Measurements from ENCODE around the gene RSL1D1.
"Not testable (repeated sequence)": the region's sequence is repeated elsewhere in the genome, so short reads cannot be mapped to it uniquely, and the experiment has no call there.

Gene RSL1D1

GRCh38 chr16:11843861-11844260, 7.5 kb downstream of the RSL1D1 start:
- no peak for DNase-seq (ENCODE audit: low read depth in 3 of 3)

DNA sequence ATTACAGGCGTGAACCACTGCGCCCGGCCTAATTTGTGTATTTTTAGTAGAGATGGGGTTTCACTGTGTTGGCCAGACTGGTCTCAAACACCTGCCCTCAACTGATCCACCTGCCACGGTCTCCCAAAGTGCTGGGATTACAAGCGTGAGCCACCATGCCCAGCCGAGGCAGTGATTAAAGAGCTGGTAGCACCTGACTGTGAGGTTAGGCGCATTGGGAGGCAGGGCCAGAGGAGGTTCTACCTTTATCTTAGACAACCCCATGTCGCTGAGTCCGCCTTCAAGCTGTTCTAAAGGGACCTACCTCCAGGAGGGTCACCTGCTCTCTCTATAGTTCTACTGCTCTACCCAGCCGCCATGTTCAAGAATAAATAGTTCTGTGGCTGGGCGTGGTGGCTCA, 8.1 kb downstream of the RSL1D1 start:
- DNase-seq (ENCODE audit: low read depth in 3 of 3), result no peak

- no peak for DNase-seq (ENCODE audit: low read depth in 3 of 3)
Observed at GRCh38 chr16:11841026-11841425, 10.3 kb downstream of the RSL1D1 start.

DNA sequence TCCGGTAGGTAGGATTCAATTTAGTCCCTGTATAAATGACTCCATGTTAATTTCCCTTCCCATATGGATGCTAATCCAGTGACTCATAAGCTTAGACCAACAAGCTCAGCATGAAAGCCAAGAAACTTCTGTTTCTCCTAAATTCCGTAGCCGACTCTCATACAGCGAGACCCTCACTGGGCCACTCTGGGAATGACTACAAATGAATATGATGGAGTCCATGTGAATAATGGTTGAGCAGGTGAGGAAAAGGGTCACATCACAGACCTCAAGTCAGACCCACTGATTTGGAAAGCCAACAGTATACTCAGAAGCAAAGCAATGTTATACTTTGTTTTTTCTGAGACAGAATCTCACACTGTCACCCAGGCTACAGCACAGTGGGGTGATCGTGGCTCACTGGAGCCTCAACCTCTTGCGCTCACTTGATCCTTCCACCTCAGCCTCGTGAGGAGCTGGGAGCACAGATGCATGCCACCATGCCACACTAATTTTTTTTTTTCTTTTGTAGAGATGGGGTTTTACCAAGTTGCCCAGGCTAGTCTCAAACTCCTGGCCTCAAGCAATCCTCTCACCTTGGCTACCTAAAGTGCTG, 14.6 kb downstream of the RSL1D1 start:
- no peak for DNase-seq (ENCODE audit: low read depth in 3 of 3)

DNA sequence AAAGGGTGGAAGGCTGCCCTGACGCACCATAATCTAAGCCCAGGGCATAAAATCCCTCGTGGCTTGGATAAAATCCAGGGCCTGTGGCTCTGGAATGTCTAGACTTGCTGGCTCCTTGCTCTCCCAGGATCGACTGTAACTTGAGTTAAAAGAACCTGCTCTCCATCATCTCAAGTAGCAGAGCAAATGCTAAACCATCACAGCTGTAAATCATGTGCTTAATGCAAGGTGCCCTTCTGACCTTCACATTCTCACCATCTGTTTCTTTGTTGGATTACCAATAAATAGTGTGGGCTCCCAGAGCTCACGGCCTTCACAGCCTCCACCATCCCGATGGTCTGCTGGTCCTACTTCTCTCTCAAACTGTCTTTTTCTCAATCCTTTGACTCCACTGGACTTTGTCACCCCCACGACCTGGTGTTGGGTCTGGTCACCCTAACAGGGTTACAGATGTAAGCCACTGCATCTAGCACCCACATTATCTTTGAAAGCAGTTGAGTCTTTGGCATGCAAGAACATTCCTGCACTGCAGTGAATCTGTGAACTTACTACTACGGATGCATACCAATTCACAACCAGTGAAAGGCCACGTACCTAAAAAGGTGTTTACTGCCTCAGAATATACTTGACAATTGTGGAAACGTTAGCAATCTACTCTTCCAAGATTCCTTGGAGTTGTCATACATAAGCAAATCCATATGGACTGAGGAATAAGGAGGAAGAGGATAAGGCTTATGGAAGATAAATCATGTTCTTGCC, 15.3 kb downstream of the RSL1D1 start:
- no peak for DNase-seq (ENCODE audit: low read depth in 3 of 3)

GRCh38 chr16:11835309-11835708, 16.0 kb downstream of the RSL1D1 start:
- no peak for DNase-seq (ENCODE audit: low read depth in 3 of 3)

DNA sequence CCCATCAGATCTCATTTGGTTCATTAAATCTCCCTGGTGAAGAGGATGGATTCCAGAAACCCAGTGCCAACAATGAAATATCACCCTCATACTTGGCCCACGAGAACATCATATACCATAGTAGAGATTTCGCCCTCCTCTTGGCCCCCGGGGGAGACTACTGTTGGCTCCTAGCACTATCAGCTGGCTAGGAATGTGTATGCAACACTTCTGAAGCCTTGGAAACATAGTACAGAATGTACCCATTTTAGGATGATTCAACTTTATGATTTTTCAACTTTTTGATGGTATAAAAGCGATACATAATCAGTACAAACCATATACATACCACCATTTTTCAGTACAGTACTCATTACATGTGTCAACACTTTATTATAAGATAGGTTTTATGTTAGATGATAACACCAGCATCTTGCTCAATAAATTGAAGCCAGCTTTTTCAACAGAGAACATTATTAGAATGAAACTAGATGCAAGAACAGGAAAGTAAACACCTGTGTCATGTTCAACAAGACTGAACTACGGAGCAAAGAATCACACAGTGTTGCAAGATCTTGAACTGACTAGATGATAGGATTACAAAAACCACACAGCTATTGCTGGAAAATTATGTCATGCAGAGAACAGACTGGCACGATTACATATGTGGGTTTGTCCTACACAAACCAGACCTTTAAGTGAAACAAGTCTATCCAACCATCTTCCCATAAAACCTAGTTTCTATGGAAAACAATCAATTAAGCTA, 17.2 kb downstream of the RSL1D1 start:
- no peak for DNase-seq (ENCODE audit: low read depth in 3 of 3)

GRCh38 chr16:11828696-11829095, 22.6 kb downstream of the RSL1D1 start:
- DNase-seq (ENCODE audit: low read depth in 3 of 3), result no peak

DNA sequence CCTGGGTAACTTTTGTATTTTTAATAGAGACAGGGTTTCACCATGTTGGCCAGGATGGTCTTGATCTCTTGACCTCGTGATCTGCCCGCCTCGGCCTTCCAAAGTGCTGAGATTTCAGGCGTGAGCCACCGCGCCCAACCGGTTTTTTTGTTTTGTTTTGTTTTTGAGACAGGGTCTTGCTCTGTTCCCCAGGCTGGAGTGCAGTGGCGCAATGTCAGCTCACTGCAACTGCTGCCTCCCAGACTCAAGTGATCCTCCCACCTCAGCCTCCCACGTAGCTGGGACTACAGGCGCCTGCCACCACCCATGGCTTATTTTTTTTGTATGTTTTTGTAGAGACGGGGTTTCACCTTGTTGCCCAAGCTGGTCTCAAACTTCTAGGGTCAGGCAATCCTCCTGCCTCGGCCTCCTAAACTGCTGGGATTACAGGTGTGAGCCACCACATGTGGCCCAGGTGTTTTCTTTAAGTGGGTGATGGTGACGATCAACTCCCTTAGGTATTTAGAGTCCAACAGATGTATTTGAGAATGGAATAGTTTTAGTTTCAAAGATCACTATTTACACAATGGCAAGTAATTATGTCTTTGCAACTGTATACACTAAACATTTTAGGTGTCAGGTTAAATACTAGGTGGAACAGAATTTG, 25.7 kb downstream of the RSL1D1 start:
- not testable (repeated sequence) for DNase-seq (ENCODE audit: low read depth in 3 of 3)

GRCh38 chr16:11824362-11824761, 27.0 kb downstream of the RSL1D1 start:
- DNase-seq (ENCODE audit: low read depth in 3 of 3), result no peak

DNA sequence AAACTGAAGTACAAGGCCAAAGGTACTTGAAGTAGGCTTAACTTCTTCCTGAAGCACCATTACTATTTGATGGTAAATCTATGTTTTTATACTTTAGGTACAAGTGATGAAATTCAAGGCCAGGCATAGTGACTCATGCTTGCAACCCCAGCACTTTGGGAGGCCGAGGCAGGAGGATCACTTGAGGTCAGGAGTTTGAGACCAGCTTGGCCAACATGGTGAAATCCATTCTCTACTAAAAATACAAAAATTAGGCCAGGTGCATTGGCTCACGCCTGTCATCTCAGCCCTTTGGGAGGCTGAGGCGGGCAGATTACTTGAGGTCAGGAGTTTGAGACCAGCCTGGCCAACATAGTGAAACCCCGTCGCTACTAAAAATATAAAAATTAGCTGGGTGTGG, 27.7 kb downstream of the RSL1D1 start:
- DNase-seq (ENCODE audit: low read depth in 3 of 3), result not testable (repeated sequence)

- DNase-seq (ENCODE audit: low read depth in 3 of 3), result no peak
Observed at GRCh38 chr16:11819798-11820197, 31.5 kb downstream of the RSL1D1 start.

DNA sequence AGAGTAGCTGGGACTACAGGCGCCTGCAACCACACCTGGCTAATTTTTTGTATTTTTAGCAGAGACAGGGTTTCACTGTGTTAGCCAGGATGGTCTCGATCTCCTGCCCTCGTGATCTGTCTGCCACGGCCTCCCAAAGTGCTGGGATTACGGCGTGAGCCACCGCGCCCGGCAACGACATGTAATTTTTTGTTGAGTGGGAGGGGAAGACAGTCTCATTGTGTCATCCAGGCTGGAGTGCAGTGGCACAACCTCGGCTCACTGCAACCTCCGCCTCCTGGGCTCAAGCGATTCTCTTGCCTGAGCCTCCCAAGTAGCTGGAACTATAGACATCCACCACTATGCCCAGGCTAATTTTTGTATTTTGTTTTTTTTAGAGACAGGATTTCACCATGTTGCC, 32.4 kb downstream of the RSL1D1 start:
- not testable (repeated sequence) for DNase-seq (ENCODE audit: low read depth in 3 of 3)

DNA sequence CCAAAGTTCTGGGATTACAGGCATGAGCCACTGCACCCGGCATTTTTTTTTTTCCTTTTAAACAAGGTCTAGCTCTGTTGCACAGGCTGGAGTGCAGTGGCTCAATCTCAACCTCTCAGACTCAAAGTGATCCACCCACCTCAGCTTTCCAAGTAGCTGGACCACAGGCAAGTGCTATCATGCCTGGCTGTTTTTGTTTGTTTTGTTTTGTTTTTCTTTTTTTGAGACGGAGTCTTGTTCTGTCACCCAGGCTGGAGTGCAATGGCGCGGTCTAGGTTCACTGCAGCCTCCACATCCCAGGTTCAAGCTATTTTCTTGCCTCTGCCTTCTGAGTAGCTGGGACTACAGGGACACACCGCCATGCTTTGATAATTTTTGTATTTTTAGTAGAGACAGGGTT, 35.2 kb downstream of the RSL1D1 start:
- no peak for DNase-seq (ENCODE audit: low read depth in 3 of 3)

DNA sequence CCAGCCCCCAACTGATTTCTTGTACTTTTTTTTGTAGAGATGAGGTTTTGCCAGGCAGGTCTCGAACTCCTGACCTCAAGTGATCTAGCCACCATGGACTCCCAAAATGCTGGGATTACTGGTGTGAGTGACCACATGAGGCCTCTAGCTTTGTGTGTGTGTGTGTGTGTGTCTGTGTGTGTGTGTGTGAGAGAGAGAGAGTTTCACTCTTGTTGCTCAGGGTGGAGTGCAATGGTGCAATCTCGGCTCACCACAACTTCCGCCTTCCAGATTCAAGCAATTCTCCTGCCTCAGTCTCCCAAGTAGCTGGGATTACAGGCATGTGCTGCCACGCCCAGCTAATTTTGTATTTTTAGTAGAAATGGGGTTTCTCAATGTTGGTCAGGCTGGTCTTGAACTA, 36.5 kb downstream of the RSL1D1 start:
- DNase-seq (ENCODE audit: low read depth in 3 of 3), result not testable (repeated sequence)

GRCh38 chr16:11806721-11807120, 44.6 kb downstream of the RSL1D1 start:
- DNase-seq (ENCODE audit: low read depth in 3 of 3), result no peak

DNA sequence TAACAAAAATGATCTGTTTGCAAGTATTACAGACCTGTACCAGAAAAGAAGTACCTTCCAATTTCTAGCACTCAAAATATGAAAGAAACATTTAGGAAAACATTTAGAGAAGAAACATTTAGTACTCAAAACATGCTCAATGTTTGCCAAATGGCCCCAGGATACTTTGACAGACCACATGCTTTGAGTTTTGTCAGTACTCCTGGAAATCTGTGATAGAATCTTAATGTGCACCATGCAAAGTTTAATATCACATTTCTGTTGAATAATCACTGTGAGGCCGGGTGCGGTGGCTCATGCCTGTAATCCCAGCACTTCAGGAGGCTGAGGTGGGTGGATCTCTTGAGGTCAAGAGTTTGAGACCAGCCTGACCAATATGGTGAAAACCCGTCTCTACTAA, 45.8 kb downstream of the RSL1D1 start:
- DNase-seq (ENCODE audit: low read depth in 3 of 3), result no peak

GRCh38 chr16:11801481-11802021, 49.8 kb downstream of the RSL1D1 start:
- no peak for DNase-seq (ENCODE audit: low read depth in 3 of 3)

DNA sequence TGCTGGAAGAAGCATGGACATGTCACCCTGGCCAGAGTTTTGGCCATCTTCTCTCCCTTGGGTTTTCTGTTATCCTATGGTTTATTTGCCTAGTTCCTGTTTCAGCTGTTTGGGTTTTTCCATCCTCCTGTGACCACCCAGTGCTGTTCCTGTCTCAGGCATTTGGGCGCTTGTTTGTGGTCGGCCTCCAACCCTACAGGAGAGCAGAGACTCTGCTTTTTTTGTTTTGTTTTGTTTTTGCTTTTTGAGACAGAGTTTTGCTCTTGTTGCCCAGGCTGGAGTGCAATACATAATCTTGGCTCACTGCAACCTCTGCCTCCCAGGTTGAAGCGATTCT, 51.0 kb downstream of the RSL1D1 start:
- DNase-seq (ENCODE audit: low read depth in 3 of 3), result no peak

- DNase-seq (ENCODE audit: low read depth in 3 of 3), result peak in 1 of 3 experiments; percentile 10
Observed at GRCh38 chr16:11799509-11800381, 51.6 kb downstream of the RSL1D1 start.

DNA sequence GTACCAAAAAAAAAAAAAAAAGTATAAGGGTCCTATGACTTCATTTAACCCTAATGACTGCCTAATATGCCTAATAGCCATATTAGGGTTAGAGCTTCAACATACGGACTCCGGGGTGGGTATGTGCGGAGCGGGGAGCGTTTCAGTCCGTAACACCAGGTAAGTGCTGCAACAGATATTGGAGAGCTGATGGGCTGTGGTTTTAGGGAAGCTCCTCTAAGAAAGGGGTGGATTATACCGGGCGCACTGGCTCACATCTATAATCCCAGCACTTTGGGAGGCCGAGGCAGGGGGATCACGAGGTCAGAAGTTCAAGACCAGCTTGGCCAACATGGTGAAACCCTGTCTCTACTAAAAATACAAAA, 52.3 kb downstream of the RSL1D1 start:
- DNase-seq (ENCODE audit: low read depth in 3 of 3), result no peak

Data from stimulated activated CD4-positive, alpha-beta T cell treated with anti-CD3 and anti-CD28 coated beads, TNF-alpha, amount 100 ng/mL, for 24 hours (primary cell).